ENCODE measurements around the gene RHBDD2.

GRCh38 chr7:75849573-75849972 is 29.3 kb upstream of the RHBDD2 start:
- TF ChIP-seq CTCF (IDR thresholded peaks at IDR 0.05), result no peak
- no peak for TF ChIP-seq EZH2 (IDR thresholded peaks at IDR 0.05; ENCODE audit: borderline replicate concordance, insufficient read depth, low read depth, low read length, poor library complexity, severe bottlenecking)
